Activated CD8-positive, alpha-beta memory T cell treated with anti-CD3 and anti-CD28 coated beads, Interleukin-2, amount 50 U/mL, for 24 hours (primary cell): Measurements from ENCODE around the gene ADAM22.

Source experiments
- DNase-seq: peaks from one replicate; pipeline ENCODE4 v3.0.0-alpha.2; 2020; ENCODE audit errors: extremely low read depth

ADAM22 gene

DNA sequence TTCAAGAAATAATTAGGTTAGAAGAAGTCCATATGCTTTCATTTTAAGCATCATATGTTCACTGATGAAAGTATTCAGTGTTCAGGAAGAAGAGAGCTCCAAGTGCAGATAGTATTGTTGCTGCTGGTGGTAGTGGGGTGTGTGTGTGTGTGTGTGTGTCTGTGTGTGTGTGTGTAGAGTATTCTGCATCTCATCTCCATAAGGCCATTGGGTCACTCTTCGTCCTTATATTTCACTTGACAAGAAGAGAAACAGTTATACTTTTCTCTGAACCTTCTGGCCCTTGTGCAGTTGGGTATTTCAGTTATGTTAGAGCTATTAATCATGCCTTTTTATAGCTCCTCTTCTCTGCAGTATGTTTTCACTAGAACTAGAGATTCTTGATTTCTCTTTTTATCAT, 26.2 kb downstream of the ADAM22 start:
- DNase-seq, result no peak

DNA sequence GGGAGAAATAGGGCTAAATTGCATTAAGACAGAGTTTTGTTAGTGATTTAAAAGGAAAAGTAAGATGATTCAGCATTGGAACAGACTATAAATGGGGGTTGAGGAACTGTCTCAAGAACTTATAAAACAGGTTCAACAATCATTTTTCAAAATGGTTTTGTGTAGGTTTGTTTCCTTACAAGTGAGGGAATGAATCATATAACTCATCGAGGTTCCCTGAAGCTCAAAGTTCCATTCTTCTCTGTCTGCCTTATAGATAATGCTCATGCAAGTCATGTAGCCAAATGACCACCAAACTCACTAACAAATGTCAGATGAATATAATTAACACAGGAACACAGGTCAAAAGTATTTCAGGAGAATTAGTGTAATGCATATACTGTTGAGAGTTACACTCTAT, 27.7 kb downstream of the ADAM22 start:
- DNase-seq, result no peak

DNA sequence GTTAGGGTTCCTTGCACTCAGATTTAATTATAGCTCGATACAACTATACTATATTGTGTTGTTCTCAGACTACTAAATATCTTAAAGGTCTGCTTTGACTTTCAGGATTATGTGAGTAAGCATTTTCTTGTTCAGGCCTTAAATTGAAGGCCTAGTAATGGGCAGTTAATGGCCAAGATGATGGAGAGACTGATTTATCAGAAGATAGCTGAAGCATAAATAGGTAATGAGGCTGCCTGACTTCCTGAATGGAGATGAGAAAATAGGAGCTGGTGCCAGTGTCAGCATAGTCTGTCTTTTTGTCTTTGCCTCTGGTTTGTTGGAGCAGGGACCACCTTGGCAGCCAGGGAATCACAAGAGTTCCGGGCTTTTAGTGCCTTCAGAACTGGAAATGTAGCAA, 32.2 kb downstream of the ADAM22 start:
- no peak for DNase-seq

DNA sequence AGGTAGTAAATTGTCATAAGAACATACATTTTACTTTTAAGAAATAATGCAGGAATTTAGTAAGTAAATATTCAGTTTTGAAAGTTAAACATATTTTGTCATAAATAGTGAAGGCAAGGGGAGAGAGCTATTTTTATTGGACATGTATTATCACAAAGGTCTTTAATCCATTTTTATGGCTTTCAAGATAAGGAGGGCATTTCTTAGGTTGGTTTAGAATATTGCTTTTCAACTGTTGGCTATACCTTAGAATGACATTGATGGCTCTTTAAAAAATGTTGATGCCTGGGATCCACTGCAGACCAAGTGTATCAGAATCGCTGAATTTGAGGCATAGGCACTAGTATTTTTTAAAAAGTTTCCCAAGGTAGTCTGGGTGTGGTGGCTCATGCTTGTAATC, 34.0 kb downstream of the ADAM22 start:
- DNase-seq, result no peak

DNA sequence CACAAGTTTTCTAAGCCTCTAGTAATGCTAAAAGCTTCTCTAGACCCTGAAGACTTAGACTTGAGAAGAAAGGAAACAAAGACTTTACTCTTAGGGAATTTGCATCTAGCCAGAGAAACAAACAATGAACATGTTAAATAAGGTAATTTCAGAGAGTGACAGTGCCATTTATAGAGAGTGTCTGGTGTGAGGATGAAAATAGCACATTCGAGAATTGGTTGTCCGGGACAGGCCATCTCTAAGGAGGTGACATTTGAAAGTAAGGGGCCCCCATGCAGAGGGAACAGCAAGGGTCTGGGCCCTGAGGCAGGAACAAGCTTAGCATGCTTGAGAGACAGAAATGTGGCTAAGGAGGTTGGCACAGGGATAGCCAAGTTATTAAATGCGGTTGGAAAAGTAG, 48.1 kb downstream of the ADAM22 start:
- no peak for DNase-seq

DNA sequence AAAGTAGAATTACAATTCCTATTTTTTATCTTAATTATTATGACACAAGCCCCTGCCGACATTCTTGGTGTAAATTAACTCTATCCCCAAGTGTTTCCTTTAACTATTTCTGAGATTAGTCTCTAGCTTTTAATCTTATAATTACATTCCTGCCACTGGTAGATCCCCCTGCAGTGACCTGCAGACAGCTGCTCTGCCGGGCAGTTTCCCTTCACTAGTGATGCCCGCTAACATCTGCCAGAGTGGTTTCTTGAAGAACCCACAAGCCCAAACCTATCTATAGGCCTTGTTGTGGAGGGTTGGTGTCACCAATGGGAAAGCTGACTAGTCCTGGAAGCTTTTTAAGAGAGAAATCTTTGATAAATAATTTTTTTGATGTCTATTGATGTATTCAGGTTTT, 50.0 kb downstream of the ADAM22 start:
- DNase-seq, result no peak

DNA sequence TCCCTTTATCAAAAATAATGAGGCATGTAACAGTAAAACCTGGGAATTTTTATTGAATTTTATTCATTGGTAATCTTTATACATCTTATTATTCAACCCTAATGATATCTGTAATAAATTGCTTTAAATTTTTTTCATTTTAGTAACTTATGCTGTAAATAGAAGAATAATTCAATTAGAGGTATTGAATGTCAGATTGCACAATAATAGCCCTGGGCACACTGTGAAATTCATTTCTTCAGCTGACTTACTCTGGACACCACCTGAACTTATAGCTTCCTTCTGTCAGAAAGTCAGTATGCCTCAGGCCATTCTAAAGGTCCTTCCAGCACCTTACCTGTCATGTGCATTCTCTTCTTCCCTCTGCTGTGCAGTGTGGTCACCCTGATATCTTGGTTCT, 59.2 kb downstream of the ADAM22 start:
- no peak for DNase-seq

DNA sequence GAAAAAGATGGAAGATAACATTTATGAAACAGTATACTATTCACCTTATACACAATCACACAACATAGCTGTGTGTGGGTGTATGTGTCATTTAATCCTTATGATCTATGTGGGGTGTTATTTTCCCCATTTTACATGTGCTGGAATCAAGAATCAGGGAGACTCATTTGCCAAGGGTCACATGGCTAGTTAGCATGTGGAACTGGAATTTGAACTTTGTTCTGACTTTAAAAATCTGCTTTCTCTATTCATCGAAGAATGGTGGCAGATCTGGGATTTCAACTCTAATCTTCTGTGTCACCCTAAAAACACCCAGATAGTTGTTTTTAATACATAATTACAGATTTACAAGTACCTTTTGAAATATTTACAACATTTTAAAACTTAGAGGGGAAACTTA, 65.2 kb downstream of the ADAM22 start:
- DNase-seq, result no peak

DNA sequence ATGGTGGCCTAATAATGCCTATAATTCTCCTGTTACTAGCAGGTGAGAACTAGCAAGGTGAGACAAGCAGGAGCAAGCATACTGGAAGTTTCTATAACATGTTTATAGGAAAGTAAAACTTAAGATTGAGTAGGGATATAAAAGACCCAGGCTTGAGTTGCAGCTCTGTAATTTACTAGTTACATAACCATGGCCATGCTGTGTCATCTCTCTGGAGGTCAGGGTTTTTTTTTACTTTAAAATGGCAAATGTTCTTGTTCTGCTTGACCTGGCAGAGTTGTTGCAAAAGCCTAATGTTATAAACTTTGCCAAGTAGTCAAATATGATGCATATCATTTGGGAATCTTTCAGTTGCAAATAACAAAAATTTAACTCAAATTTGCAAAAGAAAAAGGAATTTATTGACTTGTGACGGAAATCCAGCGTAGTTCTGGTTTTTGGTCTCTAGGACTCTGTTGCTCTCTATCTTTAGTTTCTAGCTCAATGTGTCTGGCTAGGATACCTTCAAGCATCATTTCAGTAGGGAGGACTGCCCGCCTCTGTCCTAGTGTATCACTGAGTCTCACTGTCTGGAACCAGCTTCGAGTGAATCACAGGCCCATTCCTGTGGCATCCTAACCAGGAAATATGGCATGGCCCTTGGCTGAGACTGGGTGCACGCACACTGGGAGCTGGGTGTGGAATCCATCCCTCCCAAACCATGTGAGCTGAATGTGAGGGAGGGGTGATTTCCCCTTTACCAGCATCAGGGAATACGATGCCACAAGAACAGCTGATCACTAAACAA, 67.9 kb downstream of the ADAM22 start:
- no peak for DNase-seq

DNA sequence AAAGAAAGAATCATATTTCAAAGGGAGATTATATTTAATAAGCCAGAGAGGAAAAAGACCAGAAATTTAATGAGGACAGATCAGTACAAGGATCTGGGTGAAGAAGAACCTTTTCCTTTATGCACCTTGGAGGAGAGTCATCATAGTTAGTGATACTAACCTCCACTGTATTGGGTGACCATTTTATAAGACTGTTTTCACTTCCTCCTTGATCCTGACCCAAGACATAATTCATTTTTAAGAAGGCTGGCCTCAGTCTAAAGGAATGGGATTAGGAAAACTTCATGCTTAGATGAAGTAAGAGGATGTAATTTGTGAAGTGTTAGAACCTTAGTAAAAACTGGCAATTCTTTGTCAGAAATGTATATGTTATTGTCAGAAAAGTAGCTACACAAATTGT, 68.6 kb downstream of the ADAM22 start:
- no peak for DNase-seq

DNA sequence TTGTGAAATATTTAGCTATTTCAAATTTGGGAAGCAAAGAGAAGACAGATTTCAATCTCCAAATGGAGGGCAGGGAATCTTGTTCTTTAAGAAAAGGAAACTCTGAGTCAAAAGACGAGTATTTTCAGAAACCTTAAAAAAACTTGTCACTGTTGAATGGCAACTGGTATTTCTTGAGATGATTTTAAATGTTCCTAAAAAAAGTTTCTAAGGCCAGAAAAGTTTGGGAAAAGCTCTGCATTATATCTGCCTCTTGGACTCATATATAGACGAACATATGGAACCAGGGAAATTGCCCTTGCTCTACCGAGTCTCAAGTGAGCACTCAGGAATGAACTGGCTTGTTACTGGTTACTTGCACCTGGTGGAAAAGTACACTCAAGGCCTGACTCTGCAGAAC, 69.5 kb downstream of the ADAM22 start:
- no peak for DNase-seq

DNA sequence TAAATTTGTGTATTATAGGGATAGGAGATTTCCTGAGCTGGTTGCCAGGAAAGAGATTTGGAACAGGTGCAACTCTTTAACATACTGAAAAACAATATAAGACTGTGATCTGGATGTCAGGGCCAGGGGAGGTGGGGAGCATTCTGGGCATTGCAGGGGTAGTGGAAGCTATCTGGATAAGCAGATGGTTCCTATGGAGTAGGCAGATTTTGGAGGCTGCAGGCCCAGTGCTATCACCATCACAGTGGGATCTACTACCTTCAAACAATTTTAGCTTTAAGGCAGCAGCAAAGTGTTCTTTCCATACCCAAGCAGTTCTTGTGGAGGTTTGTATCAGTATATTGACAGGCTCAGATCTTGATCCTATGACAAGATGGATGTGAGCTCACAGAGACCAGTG, 71.1 kb downstream of the ADAM22 start:
- no peak for DNase-seq

DNA sequence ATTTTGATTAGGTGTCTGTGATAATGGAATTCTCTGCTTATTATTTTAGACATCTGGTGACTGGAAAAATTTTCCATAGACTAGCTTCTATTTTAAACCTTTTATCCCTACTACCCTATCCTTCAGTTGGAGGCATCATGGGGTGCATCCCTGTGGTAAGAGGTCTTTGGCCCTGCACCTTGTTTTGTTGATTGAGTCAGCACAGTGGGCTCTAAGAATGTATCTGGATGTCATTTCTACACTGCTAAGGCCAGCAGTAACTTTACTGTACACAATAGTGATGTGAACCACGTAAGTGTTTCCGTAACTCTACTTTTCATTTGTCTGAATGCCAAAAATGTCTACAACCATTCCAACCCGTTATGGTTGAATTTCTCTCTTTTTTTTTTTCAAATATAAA, 75.6 kb downstream of the ADAM22 start:
- no peak for DNase-seq

DNA sequence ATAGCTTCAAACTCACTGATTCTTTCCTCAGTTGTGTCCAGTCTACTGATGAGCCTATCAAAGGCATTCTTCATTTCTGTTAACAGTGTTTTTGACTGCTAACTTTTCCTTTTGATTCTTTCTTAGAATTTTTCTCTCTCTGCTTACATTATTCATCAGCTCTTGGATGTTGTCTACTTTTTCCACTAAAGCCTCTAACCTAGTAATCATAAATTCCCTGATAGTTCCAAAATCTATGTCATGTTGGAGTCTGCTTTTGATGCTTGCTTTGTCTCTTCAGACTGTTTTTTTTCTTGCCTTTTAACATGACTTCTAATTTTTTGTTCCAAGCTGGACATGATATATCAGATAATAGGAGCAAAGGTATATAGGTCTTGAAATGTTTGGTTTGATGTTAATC, 78.0 kb downstream of the ADAM22 start:
- no peak for DNase-seq

DNA sequence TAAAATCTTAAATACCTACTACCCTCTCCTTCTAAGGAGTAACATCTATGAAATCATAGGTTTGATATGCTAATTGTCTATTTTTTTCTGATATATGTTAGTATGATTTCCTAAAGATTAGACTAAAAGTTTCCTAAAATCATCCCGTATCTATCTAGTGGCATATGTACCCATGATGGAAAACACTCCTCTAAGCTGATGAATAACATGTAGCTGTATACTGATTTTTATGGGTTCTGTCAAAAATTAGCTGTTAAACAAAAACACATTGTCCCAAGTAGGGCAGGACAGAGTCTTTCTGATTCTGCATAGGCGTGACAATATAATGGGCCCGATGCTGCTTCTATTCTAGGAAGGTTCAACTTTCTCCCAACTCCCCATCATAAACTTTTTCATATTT, 79.9 kb downstream of the ADAM22 start:
- DNase-seq, result no peak

DNA sequence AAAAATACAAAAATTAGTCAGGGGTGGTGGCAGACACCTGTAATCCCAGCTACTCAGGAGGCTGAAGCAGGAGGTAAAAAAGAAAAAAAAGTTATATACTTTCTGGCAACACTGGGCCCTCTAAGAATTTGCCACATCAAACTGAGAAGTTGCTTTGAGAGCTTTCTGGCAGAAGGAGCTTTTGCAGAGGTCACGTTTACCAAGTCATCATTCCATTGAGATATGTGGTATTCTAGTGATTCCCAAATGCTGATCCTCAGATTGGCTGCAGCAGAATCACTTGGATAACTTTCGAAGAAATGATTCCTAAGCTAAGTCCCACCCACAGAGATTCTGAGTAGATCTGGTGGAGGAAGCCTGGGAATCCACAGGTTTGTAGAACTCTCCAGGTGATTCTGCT, 80.5 kb downstream of the ADAM22 start:
- DNase-seq, result no peak

DNA sequence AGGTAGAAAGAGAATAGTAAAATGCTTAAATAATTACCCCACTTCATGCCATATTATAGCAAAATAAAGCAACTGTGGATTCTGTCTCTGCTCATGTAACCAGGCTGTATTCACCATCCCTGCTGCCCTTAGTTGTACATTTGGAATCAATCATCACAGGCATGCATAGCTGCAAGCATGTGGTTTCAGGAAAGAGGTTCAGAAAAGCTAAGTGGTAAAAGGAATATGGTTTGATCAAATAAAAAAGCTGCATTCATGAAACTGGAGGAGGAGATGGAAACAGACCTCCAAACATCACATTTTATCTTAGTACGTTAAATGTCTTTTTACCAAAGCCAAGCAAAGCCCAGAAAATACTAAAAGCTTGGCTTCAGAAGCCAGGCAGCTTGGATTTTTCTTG, 81.3 kb downstream of the ADAM22 start:
- no peak for DNase-seq

DNA sequence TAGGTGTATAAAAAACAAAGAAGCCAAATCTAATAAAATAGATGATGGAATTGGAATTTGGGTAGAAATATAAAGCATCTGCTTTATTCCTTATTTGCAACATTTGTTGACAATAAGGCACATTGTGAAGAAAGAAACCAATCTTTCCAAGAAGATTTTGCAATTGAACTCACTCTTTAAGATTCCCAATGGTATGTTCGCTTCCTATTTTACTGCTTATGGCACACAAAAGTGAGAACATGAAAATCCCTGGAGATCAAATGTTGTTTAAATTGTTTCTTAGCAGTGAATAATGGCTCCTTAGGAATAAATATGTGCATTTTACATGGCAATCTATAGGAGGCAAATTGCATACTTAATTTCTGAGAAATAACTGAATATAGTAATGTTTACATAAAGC, 84.5 kb downstream of the ADAM22 start:
- DNase-seq, result no peak

DNA sequence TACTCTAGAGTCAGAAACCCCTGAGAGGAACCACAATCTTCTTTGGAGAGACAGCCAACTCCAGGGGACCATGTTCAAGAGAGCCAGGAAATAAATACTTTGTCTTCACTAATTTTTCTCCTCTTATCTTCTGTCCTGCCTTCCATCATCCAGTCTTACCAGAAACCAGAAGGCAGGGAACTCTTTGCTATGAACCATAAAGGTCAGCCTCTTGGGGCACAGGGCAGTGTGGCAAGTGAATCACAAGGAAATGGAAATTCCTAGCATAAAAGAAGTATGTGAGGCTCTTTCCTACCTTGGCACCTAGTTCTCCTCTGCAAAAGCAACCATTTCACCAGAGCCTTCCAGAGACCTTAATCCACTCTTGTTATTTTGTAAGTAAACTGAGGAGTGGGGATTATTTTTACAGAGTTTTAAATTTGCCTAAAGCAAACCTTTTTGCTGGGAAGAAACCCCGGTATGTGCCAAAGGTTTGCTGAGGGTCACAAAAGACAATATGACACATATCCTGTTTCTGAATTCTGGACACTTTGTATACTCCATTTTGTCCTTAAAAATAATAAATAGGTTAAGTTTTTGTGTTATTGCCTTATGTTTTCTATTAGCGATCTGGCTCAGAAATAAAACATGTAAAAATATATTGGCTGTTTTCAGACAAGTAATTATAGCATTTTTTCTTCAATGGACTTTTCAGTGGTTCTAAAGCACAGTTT, 87.1 kb downstream of the ADAM22 start:
- DNase-seq, result no peak

DNA sequence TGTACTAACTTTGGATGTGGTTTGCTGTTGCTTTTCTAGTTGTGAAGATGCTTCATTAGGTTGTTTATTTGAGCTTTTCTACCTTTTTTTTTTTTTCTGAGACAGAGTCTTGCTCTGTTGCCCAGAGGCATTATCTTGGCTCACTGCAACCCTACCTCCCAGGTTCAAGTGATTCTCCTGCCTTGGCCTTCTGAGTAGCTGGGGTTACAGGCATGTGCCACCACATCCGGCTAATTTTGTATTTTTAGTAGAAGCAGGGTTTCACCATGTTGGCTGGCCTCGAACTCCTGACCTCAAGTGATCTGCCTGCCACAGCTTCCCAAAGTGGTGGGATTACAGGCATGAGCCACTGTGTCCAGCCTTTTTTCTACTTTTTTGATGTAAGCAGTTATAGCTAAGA, 93.7 kb downstream of the ADAM22 start:
- no peak for DNase-seq

DNA sequence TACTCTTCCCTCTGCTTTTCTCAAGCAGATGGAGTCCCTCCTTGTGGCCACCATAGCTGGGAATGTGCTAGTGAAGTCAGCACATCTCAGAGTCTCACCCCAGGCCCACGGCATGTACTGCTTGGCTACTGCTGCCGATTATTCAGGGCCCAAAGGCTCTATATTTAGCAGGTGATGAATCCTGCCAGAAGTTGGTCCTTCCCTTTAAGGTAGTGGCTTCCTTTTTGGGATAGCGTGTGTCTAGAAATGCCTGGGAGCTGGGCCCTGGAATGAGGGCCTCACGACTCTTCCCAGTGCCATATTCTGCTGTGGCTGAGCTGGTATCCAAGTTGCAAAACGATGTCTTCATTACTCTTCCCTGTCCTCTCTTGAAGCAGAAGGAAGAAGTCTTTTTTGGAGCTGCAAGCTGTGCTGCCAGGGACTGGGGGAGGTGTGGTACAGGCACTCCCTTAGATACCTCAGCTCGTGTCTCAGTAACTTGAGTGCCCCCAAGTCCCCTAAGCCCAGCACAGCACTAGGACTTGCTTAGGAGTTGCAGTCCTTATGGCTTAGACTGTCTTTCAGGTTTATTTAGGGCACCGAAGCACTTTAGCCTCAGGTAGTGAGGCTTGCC, 100.1 kb downstream of the ADAM22 start:
- DNase-seq, result no peak

DNA sequence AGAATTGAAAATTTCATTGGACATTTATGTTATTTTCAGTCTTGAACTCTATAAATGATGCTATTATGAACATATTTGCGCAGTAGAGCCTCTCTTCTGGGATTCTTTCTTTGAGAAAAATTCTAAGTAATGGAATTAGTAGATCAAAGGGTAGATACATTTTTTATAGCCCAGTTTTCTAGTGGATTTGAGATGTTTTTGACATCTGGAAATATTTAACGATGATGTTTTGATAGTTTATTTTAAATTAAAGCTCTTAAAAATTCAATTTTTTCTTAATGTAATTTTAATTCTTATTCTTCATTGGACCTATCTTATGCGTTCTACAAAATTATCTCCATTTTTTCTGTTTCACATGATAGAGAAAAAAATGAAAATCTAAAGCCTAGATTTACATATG, 103.0 kb downstream of the ADAM22 start:
- DNase-seq, result no peak

DNA sequence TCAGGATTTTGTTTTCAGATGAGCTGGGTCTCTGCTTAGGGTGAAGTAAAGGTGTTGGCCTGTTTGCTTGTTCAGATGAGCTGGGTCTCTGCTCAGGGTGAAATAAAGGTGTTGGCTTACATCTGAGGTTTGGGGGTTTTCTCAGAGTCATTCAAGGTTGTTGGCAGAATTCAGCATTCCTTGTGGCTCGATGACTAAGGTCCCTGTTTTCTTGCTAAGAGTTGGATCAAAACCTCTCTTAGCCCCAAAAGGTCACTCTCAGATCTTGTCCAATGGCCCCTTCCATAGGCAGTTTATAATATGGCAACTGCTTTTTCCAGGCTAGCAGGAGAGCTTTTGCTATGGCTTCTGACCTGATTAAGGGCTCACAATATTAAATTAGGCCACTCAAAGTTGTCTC, 106.6 kb downstream of the ADAM22 start:
- no peak for DNase-seq
